HG03521 (cell line): ENCODE results near the gene DGKB.

Experiments used
- ATAC-seq: cut with Tn5 transposase; IDR thresholded peaks from one replicate; pipeline ENCODE4 v1.9.1; 2021; ENCODE audit warnings: mild to moderate bottlenecking, moderate library complexity; ENCODE audit not compliant: unreplicated experiment

The DGKB gene

DNA sequence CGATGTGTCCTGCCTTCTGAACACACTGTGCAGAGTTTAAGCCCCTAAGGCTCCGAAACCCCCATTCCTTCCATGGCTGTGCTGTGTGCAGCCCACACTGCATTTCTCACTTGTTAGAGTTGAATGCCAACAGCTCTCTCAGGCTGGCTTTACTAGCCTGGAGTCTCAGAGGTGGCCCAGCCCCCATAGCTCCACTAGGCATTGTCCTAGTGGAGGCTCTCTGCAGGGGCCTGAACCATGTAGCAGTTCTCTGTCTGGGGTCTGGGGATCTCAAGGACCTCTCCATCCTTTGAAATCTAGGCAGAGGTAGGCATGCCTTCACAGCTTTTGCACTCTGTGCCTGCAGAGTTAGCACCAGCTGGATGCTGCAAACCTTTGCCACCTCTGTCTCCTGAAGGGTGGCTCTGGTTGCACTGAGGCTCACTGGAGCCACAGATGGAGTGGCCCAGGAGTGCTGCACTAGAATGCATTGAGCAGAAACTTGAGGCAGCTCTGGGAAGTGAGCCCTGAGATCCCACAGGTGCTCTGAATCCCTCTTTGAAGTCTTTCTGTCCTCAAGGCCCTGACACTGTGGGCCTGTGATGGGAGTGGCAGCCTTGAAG is 301.7 kb downstream of the DGKB start:
- no peak for ATAC-seq

DNA sequence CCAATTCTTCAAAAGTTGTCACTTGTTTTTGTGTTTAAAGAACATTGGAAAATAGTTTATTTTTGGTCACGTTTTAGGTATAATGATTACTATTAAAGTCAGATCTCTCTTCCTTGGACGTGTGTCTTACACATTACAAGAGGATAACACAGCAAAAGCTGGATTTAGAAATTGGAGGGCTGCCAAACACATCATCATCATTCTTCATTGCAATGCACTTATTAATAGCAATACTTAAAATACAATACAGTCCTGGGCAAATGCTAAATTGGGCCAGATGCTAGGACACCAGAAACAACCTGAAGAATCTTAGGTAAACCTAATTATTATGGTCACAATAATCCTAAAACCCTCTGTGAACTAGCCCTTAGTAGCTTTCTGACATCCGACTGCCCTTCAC is 303.6 kb downstream of the DGKB start:
- ATAC-seq, result no peak

DNA sequence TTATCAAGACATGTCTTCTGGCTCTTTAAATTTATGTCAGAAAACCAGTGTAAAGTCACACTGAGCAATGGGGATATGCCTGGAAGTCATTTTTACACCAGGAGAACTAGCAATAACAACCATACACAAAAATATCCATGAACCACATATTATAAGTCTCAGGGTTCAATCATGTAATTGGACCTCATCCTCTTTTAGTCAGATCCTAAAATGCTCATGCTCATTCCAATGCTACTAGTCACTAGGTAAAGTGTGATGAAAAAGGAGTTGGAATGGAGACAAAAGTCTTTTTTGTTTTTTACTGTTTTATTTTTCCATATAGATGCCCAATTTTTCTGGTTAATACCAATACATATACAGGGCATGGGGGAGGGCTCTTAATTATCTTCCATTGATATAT is 306.1 kb downstream of the DGKB start:
- no peak for ATAC-seq

DNA sequence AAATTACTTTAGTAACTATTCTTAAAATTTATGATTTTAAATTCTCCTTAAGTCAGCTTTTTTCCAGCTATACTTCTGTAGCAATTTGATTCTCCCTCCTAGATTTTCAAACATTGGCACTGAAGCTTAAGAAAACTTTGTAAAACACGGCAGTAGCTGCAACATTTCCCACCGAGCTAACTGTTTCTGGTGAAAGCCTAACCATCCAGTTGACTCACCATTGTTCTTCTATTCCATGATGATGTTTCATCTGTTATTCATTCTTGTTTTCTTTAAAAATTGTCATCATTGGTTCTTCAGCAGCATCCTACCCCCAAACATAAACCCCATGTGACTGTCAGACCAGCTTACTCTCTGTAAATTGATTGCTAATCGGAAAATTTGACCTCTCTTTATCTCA is 312.3 kb downstream of the DGKB start:
- ATAC-seq, result no peak

DNA sequence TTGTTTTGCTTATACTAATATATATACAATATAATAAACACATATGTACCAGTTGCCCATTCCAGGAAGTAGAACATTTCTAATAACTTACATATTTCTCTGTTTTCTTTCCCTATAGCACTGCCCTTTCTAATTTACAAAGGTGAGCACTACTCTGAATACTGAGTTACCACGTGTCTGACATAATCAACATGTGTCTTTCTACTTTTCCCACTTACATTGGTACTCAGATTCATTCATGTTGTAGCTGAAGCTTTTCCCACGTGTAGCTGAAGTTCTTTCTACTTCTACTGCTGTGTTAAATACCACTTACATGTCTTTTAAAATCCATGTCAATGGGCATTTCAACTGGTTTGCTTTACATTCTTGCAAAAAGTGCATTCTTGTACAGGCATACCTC is 317.3 kb downstream of the DGKB start:
- no peak for ATAC-seq

DNA sequence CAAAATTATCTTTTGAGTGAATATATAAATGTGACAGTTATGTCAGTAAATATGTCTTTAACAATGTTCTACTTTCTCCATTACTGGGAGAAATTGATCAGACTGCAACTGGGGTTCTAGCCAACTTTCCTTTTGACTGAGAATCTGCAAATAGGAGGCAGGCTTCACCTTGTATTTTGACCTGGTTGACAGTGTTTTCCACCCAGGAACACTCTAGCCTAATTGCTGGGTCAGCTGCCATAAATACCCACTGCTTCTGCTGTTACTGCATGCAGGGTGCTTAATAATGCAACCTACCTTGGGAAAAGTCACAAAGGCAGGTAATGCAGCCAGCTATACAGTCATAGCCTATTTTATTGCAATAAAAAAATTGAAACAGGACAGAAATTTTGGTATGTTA is 319.0 kb downstream of the DGKB start:
- no peak for ATAC-seq

DNA sequence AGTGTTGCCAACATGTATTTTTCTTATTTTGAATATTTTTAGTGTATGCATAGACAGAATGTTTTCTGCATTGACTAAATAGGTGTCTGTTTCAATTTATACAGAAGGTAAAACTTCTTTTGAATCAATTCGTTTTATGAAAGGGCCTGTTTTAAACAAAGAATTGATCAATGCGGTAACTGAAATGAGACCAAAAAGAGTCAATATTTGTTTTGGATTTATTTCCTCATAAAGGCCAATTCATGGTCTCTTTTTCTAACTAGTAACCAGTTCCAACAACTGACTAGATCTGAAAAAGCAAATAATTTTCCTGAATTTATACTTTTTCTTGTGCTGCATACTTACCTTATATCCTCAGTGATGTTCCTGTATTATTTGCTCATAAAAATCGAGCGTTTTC is 320.5 kb downstream of the DGKB start:
- ATAC-seq, result no peak

DNA sequence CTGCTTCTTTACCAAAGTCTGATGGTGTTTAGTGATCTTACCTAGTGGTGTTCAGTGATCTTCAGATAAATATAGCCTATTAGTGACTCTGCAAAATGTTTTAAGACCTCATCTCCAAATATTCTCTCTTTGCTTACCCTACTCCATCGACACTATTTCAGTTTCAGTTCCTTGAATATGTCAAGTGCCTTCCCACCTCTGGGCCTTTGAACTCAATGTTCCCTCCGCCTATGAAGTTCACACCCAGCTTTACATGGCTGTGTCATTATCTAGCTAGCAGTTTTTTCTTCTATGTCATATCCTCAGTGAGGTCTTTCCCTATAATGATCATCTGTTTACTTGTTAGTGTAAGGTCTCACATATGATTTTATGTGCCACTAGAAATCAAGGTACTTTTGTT is 322.6 kb downstream of the DGKB start:
- ATAC-seq, result no peak

DNA sequence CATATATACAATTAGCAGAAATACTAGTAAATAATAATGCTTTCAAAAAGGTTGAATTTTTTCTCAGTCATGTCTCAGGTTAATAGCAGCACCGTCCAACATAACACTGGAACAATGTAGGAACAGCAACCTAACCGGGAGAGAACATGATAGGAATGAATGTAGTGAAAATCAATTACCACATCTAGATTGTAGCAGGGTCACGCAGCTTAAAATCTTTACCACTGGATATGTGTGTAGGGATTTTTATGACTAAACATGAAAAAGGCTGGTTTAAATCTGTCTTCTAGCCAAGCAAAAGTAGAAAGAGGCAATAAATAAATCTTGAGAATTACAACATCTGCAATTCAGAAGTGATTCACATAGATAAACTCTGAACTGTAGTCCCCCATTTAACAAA is 326.0 kb downstream of the DGKB start:
- ATAC-seq, result no peak

DNA sequence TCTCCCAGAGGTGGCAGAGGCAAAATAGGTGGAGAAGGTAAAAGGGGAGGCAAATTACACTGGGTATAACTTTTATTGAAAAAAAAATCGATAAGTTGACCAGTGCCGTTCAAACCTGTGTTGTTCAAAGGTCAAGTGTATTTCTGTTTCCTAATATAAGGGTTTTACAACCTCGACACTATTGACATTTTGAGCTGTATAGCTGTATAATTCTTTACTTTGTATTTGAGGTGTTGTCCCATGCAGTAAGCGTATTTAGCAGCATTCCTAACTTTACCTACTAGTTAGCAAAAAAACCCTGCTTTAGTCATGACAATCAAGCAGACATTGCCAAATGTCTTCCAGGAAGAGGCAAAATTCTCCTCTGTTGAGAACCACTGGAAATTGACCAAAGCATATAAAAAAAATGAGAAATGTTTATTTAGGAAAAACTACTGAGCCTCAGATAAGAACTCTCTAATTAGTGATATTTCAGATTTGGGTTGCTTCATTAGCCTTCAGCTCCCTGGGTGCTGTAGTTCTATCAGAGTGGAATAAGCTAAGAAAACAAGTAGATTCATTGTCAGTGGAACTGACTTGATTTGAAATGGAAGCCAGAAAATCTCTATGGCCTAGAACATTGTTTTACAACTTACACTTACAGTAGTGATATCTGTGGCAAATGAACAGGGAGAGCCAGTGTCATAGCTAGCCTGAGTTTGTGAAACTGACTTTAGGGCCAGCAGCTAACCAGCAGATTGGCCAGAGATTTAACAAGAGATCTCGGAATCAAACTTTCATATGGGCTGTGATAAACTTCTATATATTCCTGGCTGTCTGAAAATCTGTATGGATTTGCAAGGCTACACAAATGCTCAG is 331.6 kb downstream of the DGKB start:
- no peak for ATAC-seq

DNA sequence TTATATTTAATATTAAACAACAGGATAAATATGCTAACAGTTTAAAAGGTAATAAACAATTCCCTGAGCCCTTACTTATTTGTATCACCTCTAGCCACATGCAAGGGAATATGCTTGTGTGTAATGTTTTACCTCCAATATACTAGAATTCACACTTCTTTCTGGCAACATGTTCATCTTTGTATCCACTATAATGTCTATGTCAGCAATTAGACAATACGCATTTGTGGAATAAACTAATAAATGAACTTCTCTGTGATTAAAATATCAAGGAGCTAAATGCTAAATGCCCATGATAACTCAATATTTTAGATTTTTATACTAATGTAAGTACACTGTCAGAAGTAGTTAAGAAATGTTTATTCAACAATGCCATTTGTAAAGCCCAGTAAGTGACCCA is 350.5 kb downstream of the DGKB start:
- no peak for ATAC-seq

DNA sequence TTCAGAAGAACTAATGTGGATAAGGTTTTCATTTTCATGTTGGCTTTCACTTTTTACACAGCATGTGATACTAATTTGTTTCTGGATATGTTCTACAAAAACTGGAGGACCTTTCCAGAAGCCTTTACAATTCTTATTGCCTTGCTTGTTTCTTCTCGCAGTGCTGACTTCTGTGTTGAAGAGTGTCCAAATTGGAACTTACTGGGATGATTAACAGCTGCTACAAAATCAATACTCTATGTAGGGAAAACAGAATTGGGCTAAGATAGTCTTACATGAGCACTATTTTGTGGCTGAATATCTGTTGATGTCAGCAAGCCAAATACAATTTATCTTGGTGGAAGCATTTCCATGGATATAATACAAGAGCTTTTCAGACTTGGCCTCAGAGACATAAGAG is 351.2 kb downstream of the DGKB start:
- ATAC-seq, result no peak

DNA sequence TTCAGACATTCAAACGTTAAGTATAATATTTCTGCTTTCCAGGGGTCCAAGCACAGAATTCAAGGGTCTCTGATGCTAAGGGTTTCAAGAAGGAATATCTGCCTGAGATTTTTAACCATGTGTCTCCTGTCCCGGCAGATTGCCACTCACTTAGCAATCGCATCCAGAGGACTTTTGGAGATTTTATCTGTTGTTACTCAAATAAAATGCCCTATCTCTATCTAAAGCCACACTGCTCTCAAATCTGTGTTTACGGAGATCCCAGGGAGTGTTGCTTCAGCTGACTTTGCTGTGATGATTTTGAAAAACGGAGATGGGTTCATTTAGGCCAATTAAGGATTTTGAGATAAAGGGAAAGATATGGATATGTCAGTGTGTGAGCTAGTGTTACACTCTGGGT is 359.9 kb downstream of the DGKB start:
- ATAC-seq, result no peak

DNA sequence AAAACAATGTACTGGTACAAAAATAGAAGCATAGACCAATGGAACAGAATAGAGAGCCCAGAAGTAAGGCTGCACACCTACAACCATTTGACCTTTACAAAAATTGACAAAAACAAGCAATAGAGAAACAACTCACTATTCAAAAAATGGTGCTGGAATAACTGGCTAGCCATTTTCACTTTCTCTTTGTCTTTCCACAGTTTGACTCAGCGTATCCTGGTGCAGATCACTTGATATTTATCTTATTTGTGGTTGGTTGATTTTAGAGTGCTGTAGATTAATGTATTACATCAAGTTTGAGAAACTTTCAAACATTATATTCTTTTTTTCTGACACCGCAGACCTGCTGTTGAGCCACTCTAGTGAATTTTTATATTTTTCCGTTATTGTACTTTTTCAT is 381.4 kb downstream of the DGKB start:
- no peak for ATAC-seq

DNA sequence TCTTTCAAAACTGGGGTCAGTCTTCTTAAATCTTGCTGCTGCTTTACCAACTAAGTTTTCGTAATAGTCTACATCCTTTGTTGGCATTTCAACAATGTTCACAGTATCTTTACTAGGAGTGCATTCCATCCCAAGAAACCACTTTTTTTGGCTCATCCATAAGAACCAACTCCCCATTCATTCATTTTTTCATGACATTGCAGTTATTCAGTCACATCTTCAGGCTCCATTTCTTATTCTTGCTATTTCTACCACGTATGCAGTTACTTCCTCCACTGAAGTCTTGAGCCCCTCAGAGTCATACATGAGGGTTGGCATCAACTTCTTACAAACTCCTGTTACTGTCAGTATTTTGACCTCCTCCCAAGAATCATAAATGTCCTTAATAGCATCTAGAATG is 392.3 kb downstream of the DGKB start:
- ATAC-seq, result no peak

DNA sequence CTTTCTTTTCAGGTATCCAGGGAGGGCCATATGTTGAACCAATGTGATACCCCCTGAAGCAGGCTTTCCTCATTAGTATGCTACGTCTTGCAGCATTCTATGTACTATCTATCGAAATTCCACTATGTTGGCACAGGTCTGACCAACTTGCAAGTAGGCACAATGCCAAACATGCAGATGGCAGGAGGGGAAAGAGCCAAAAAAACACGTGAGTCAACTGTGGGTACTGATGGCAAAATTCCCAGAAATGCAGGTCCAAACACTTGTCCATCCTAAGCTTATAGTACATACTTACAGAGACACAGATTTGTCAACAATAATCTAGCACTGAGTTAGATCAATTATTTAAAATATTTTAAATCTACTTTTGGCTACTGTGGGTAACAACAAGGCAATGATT is 394.9 kb downstream of the DGKB start:
- no peak for ATAC-seq

DNA sequence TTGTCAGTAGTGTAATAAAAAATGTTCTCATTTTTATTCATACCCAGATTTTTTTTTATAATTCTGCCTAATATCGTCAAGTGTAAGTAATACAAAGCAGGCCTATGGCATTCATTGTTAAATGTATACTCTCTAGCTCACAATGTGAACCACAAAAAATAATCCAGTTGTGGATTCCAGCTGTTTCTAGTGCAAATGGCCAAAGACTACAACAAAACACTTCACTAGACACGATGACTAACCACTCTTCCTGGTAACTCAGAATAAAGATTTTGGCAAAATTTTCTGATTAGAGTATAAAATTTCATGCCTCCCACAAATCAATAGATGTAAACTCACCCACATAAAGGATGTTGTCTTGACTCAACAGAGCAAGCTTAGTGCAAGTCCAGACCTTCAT is 396.6 kb downstream of the DGKB start:
- ATAC-seq, result no peak

DNA sequence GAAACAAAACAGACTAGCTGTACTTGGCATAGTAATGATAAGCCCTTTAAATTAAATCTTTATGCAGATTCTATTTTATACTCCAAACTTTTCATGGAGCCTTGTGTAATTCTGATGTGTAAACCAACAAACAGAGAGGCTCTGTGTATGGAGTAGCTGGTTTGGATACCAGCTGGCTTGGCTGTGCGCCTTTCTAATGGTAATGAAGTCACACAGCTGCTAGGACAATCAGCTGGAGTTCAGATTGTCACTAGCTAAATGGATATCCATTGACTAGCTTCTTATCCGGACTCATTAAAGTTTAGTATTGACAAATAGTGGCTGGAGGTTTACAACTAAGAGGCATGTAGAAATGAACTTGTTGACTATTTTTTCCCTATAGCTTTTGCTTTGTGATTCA is 398.4 kb downstream of the DGKB start:
- no peak for ATAC-seq

DNA sequence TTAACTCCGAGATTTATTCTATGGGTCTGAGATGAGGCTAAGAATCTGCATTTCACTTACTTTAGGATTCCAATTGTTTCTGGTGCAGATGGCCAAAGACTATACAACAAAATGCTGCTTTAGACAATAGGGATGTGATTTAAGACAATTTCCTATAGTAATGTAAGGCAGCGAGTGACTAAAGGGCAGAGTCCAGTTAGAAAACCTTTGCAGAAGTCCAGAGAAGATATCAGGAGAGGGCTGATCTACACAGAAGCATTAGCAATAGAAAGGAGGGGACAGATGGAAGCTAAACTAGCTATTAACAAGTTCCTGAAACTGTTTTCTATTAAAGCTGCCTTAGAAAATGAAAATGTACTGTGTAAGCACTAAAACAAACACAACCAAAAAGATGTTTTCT is 398.9 kb downstream of the DGKB start:
- ATAC-seq, result no peak

DNA sequence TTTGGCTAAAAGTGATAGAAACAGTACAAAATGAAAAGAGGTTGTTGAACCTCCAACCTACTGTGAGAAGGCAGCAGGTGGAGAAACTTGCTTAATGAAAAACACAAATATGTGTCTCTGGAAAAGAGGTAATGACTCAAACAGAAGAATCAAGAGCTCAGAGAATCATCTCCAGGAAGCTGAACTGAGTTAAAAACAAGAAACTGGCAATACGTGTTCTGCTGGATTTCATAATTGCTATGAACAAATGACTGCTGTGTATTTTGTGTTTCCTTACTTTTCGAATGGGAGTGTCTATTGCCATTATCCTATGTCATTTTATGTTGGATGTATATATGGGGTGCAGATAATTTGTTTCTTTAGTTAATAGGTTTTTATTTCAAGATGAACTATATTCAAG is 401.1 kb downstream of the DGKB start:
- ATAC-seq, result no peak

DNA sequence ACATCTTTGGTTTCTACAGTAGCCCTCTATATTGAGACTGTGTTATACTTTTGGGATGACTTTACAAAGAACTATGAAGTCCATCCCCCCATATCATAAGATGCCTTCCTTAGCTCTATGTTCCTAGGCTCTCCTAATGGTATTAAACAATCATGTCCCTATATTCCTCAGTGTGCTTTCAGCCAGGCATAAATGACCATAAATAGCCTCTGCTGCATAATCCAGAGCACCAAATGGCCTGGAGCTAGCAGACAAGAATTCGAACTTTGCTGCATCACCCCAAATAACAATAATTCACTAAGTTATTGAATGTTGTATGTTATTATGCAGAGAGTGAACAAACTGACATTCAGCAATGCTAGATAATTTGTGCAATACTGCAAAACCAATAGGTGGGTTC is 405.2 kb downstream of the DGKB start:
- ATAC-seq, result no peak

DNA sequence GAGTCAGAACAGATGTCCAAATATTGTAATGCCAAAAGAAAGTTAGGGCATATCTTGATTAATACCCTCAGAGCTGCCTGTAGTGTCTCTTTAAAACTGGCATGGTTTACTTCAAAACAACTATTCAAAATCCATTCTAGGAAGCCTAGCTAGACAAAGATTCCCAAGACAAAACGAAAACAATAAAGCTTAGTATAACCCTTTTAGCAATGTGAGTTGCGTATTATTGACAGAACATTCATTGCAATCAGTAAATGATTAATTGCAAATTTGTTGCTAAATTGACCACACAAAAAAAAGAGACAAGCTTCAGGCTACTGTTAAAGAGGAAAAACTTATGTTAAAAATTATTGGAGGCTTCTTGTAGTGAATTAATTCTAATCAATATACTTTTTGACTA is 406.9 kb downstream of the DGKB start:
- no peak for ATAC-seq
